Measurements from ENCODE around the gene FANCD2. TPM values are rescaled to one million over a fixed set of nuclear protein-coding genes. Genes with fewer than 3 reads are reported as not detected.
A peak's percentile ranks its signal among the peaks of the same experiment; 100 is the strongest.
"Not testable (repeated sequence)": the region's sequence is repeated elsewhere in the genome, so short reads cannot be mapped to it uniquely, and the experiment has no call there.

FANCD2 gene
- total RNA-seq, 1 donor from 2014 or later = 67.9 TPM

- Mint-ChIP-seq H3K9me3 (no peaks in the 10 kb centered on the region), H3K27ac (ENCODE audit: unreplicated experiment) (no peak overlapping the region), H3K36me3 (ENCODE audit: low read depth) (peaks cover 3% of the 10 kb centered on the region), H3K27me3 (ENCODE audit: low read depth) (no peaks in the 10 kb centered on the region), H3K4me3 (no peak overlapping the region), H3K4me1 (no peaks in the 10 kb centered on the region)
- TF ChIP-seq CTCF (conservative IDR thresholded peaks at IDR 0.05) = no peak
- DNase-seq (ENCODE audit: low read depth, low spot score) = no peak
Measured at GRCh38 chr3:10017636-10018292, 8.5 kb upstream of the FANCD2 start.

- DNase-seq (ENCODE audit: low read depth, low spot score); H3K9me3 Mint-ChIP-seq; H3K27ac Mint-ChIP-seq (ENCODE audit: unreplicated experiment); H3K27me3 Mint-ChIP-seq (ENCODE audit: low read depth); H3K4me1 Mint-ChIP-seq; H3K36me3 Mint-ChIP-seq (ENCODE audit: low read depth); H3K4me3 Mint-ChIP-seq: not testable (repeated sequence)
Measured at GRCh38 chr3:10018806-10019205, 7.4 kb upstream of the FANCD2 start.

GRCh38 chr3:10019326-10019725, 6.9 kb upstream of the FANCD2 start:
- H3K4me1 Mint-ChIP-seq = no peaks in the 10 kb centered on the region
- no peak for TF ChIP-seq CTCF (conservative IDR thresholded peaks at IDR 0.05)
- peaks cover 3% of the 10 kb centered on the region for H3K36me3 Mint-ChIP-seq (ENCODE audit: low read depth)
- no peak overlapping the region for H3K27ac Mint-ChIP-seq (ENCODE audit: unreplicated experiment)
- H3K27me3 Mint-ChIP-seq (ENCODE audit: low read depth) = no peaks in the 10 kb centered on the region
- H3K4me3 Mint-ChIP-seq = no peak overlapping the region
- H3K9me3 Mint-ChIP-seq = no peaks in the 10 kb centered on the region
- no peak for DNase-seq (ENCODE audit: low read depth, low spot score)

GRCh38 chr3:10021856-10022775, 4.1 kb upstream of the FANCD2 start:
- Mint-ChIP-seq H3K4me3 (no peak overlapping the region), H3K4me1 (peaks cover 16% of the 10 kb centered on the region), H3K36me3 (ENCODE audit: low read depth) (peaks cover 3% of the 10 kb centered on the region), H3K27me3 (ENCODE audit: low read depth) (no peaks in the 10 kb centered on the region), H3K9me3 (no peaks in the 10 kb centered on the region), H3K27ac (ENCODE audit: unreplicated experiment) (peak overlapping the region; percentile 57)
- TF ChIP-seq CTCF (conservative IDR thresholded peaks at IDR 0.05) = no peak
- DNase-seq (ENCODE audit: low read depth, low spot score) = no peak

GRCh38 chr3:10023587-10024310, 2.5 kb upstream of the FANCD2 start:
- H3K4me1 Mint-ChIP-seq = peaks cover 24% of the 10 kb centered on the region
- H3K4me3 Mint-ChIP-seq = peak overlapping the region; percentile 72
- no peaks in the 10 kb centered on the region for H3K27me3 Mint-ChIP-seq (ENCODE audit: low read depth)
- no peak for TF ChIP-seq CTCF (conservative IDR thresholded peaks at IDR 0.05)
- no peak overlapping the region for H3K27ac Mint-ChIP-seq (ENCODE audit: unreplicated experiment)
- H3K9me3 Mint-ChIP-seq = no peaks in the 10 kb centered on the region
- no peak for DNase-seq (ENCODE audit: low read depth, low spot score)
- peaks cover 3% of the 10 kb centered on the region for H3K36me3 Mint-ChIP-seq (ENCODE audit: low read depth)

Measured in neural crest cell (in vitro differentiated cells).